Peyer's patch (tissue), 4 donors: ENCODE results near the gene ITSN2. TPM values are rescaled to one million over a fixed set of nuclear protein-coding genes. Genes with fewer than 3 reads are reported as not detected.

Source experiments
- DNase-seq, 3 donors: peaks; one replicate each; pipeline ENCODE4 v3.0.0-alpha.2; 2017 to 2019
- H3K27ac ChIP-seq, 4 donors: fragments of 200-600 bp; sonication (generic); one replicate each; pipeline ENCODE4 v1.5.1; 2016 to 2019
- H3K27me3 ChIP-seq, 2 donors: fragments of 200-600 bp; sonication (generic); one replicate each; pipeline ENCODE4 v1.5.1; 2019
- H3K36me3 ChIP-seq, 3 donors: fragments of 200-600 bp; sonication (generic); one replicate each; pipeline ENCODE4 v1.5.1; 2016 to 2019
- H3K4me1 ChIP-seq, 4 donors: fragments of 200-600 bp; sonication (generic); one replicate each; pipeline ENCODE4 v1.5.1; 2016 to 2019
- H3K4me3 ChIP-seq, 4 donors: fragments of 200-600 bp; sonication (generic); 1 replicate in 3 of 4; 2 replicates in 1 of 4; pipeline ENCODE4 v1.5.1; 2016 to 2019; ENCODE audit warnings: mild to moderate bottlenecking in 1 of 4
- H3K9me3 ChIP-seq, 4 donors: fragments of 200-600 bp; sonication (generic); one replicate each; pipeline ENCODE4 v1.5.1; 2016 to 2019; ENCODE audit warnings: mild to moderate bottlenecking in 1 of 4
- CTCF ChIP-seq, 6 experiments: fragments of 450-650 bp in 4 of 6; fragments of 200-600 bp in 2 of 6; sonication (generic) in 1 of 6; IDR thresholded peaks; one replicate each; pipeline ENCODE4 v1.5.1; 2017 to 2019; ENCODE audit warnings: antibody characterized with exemption in 6 of 6, mild to moderate bottlenecking in 3 of 6, moderate library complexity in 1 of 6
- POLR2A ChIP-seq, 2 donors: fragments of 450-650 bp; IDR thresholded peaks; one replicate each; pipeline ENCODE4 v1.5.1; 2017; ENCODE audit warnings: antibody characterized with exemption in 2 of 2, mild to moderate bottlenecking in 2 of 2, moderate library complexity in 2 of 2
- total RNA-seq, 4 donors: library from RNA; depleted of rRNA; stranded (reverse); fragments of >200 nt; gene quantifications; one replicate each; pipeline ENCODE4 v1.1.0, GENCODE V29; 2016

ITSN2 gene
- total RNA-seq, 4 donors from 2014 or later: 35.6 to 112 (median 46.4) TPM

- TF ChIP-seq CTCF (IDR thresholded peaks at IDR 0.05) (no peak), POLR2A (IDR thresholded peaks at IDR 0.05) (no peak)
- Histone ChIP-seq H3K9me3 (no peaks in the 10 kb centered on the region), H3K27me3 (no peaks in the 10 kb centered on the region), H3K4me1 (no peaks in the 10 kb centered on the region), H3K4me3 (no peak overlapping the region), H3K27ac (no peak overlapping the region), H3K36me3 (no peaks in the 10 kb centered on the region)
- DNase-seq: no peak
Observed at GRCh38 chr2:24163186-24163585, 197.2 kb downstream of the ITSN2 start.

DNA sequence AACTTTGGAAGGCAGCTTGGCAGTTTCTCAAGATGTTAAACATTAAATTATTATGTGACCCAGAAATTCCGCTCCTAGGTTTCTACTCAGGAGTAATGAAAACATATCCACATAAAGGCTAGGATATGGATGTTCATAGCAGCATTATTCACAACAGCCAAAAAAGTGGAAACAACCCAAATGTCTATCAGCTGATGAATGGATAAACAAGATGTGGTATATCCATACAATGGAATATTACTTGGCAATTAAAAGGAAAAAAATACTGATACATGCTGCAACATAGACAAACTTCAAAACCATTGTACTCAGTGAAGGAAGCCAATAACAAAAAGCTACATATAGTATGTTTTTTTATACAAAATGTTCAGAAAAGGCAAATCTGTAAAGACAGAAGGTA lies 197.8 kb downstream of the ITSN2 start:
- H3K4me3 ChIP-seq: no peak overlapping the region
- no peak overlapping the region for H3K27ac ChIP-seq
- H3K27me3 ChIP-seq: no peaks in the 10 kb centered on the region
- H3K9me3 ChIP-seq: no peaks in the 10 kb centered on the region
- H3K4me1 ChIP-seq: no peaks in the 10 kb centered on the region
- TF ChIP-seq POLR2A (IDR thresholded peaks at IDR 0.05) (no peak), CTCF (IDR thresholded peaks at IDR 0.05) (no peak)
- no peaks in the 10 kb centered on the region for H3K36me3 ChIP-seq
- no peak for DNase-seq

DNA sequence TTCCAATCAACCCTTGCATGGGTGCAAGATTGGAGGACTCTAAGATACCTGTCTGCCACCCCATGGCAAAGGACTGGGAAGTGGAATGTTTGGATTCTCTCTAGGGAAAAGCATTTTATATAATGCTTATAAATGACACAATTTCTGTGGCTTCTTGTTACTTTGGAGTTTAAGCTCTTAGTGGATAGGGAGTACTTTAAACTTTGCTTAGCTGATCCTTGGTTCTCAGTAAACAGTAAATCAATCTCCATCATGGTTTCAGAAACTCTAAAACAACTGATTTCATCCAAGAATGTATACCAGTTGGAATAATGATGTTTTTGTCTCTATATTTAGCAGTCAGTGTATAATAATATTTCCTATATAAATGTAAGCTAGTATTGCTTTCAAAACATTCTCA lies 199.6 kb downstream of the ITSN2 start:
- Histone ChIP-seq H3K36me3 (no peaks in the 10 kb centered on the region), H3K4me3 (no peak overlapping the region), H3K4me1 (no peaks in the 10 kb centered on the region), H3K27ac (no peak overlapping the region), H3K27me3 (no peaks in the 10 kb centered on the region), H3K9me3 (no peaks in the 10 kb centered on the region)
- DNase-seq: no peak
- TF ChIP-seq POLR2A (IDR thresholded peaks at IDR 0.05) (no peak), CTCF (IDR thresholded peaks at IDR 0.05) (no peak)

- Histone ChIP-seq H3K36me3 (no peaks in the 10 kb centered on the region), H3K9me3 (no peaks in the 10 kb centered on the region), H3K27ac (no peak overlapping the region), H3K4me1 (no peaks in the 10 kb centered on the region), H3K27me3 (no peaks in the 10 kb centered on the region), H3K4me3 (no peak overlapping the region)
- DNase-seq: no peak
- TF ChIP-seq CTCF (IDR thresholded peaks at IDR 0.05) (no peak), POLR2A (IDR thresholded peaks at IDR 0.05) (no peak)
Observed at GRCh38 chr2:24159708-24160107, 200.6 kb downstream of the ITSN2 start.

- Histone ChIP-seq H3K36me3 (no peaks in the 10 kb centered on the region), H3K4me3 (no peak overlapping the region), H3K27ac (no peak overlapping the region), H3K9me3 (no peaks in the 10 kb centered on the region), H3K27me3 (no peaks in the 10 kb centered on the region), H3K4me1 (no peaks in the 10 kb centered on the region)
- TF ChIP-seq CTCF (IDR thresholded peaks at IDR 0.05): no peak
- TF ChIP-seq POLR2A (IDR thresholded peaks at IDR 0.05): no peak
- DNase-seq: no peak
Observed at GRCh38 chr2:24158131-24158530, 202.2 kb downstream of the ITSN2 start.

DNA sequence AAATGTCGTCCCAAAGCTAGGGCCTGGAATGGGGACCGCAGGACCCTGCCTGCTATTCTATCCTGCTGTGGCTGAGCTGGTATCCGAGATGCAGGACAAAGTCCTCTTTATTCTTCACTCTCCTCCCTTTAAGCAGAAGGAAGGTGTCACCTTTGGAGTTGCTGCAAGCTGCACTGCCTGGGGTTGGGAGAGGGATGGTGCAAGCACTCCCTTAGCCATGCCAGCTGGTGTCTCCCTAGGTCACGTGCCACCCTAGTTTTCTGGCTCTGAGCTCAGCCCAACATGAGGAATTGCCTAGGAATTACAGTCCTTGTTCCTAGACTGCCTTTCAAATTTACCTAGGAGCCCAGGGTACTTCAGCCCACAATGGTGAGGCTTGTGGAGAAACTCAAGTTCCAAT lies 206.9 kb downstream of the ITSN2 start:
- Histone ChIP-seq H3K4me1 (no peaks in the 10 kb centered on the region), H3K36me3 (no peaks in the 10 kb centered on the region), H3K27ac (no peak overlapping the region), H3K27me3 (no peaks in the 10 kb centered on the region), H3K9me3 (no peaks in the 10 kb centered on the region), H3K4me3 (no peak overlapping the region)
- TF ChIP-seq CTCF (IDR thresholded peaks at IDR 0.05) (no peak), POLR2A (IDR thresholded peaks at IDR 0.05) (no peak)
- DNase-seq: no peak
